GM15510 (cell line): ENCODE results near the gene NKG7.

Source experiments
- POLR2A ChIP-seq: IDR thresholded peaks from 3 replicates; pipeline ENCODE4 v1.6.1; 2011; ENCODE audit warnings: borderline replicate concordance; ENCODE audit not compliant: insufficient read length; ENCODE audit errors: extremely low read depth

Gene NKG7

GRCh38 chr19:51368366-51369282, 3.8 kb downstream of the NKG7 start, which contains the start of gene CLDND2:
Gene CLDND2, minus strand, starts transcription at chr19:51369003. Its CDS starts 426 bp downstream, at chr19:51368577.
- no peak for TF ChIP-seq POLR2A

DNA sequence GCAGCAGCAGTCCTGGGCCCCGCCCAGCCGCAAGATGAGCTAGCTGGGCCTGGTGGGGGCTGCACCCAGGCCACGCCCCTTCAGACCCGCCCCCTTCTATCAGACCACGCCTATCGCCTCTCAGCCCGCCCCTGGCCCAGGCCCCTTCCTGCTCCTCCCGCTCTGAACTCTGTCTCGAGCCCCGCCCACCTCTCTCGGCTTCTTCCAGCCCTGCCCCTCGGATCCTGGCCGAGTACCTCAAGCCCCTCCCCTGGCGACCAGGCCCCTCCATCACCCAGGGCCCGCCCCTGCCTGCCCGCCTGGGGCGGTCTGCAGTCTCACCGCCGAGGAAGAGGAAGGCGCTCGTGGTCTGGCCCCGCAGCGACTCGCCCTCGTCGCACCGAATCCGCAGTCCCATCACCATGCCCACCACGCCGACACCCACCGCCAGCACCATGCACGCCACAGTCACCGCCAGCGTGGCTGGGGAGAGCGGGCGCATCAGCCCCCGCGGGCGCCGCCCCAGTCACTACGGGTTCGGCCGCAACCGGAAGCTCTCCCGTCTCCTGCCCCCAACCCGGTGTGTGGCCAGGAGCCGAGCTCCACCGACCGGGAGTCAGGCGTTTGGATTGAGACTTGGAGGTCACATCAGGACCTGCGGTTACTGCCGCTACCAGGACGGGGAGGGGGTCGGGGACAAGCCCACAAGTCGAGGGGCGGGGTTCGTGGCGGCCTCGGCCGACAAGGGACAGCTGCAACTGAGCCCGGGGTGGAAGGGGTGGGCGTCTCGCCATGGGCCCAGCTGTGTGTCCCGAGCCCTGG, 4.7 kb downstream of the NKG7 start:
- peak; percentile 76 for TF ChIP-seq POLR2A

- no peak for TF ChIP-seq POLR2A
These were observed 5.2 kb downstream of the NKG7 start for GRCh38 chr19:51367255-51367564.

- peak; percentile 72 for TF ChIP-seq POLR2A
These were observed 5.8 kb downstream of the NKG7 start for GRCh38 chr19:51366389-51367254.

- peak; percentile 62 for TF ChIP-seq POLR2A
These were observed 6.5 kb downstream of the NKG7 start, which contains the start of gene ETFB for GRCh38 chr19:51365965-51366388. Gene ETFB, minus strand, starts transcription at chr19:51366388. Its CDS starts 62 bp downstream, at chr19:51366326.

DNA sequence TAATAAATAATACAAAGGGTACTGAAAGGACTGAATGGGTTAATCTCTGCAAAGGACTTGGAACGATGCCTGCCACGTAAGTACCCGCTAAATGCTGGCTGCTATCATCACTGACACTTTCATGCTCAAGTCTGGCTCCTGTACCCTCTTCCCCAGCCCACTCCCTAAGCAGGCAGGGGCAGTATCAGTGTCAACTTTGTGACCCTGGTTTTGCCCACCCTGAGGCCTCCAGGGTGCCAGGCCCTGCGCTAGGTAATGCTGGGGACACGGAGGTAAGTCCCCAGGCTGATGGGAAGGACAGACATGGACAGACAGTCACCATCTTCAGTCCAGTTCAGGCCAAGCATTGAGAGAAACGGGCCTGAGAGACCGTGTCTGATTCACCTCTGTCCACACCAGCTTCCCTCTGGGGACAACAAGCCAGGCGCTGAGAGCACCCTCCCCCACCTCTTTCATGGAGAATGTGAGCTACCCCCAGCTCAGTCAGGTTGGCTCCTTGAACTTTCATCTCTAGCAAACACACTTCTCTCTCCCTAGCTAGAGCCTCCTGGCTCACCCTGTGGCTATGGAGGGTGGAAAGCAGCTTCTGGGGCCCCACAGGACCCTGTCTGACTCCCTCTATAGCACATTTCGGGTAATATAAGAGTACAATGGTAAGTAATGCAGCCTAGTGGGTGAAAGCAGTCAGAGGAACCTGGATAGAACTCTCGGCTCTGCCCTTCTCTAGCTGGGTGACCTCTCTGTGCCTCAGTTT, 7.1 kb downstream of the NKG7 start:
- TF ChIP-seq POLR2A = no peak

DNA sequence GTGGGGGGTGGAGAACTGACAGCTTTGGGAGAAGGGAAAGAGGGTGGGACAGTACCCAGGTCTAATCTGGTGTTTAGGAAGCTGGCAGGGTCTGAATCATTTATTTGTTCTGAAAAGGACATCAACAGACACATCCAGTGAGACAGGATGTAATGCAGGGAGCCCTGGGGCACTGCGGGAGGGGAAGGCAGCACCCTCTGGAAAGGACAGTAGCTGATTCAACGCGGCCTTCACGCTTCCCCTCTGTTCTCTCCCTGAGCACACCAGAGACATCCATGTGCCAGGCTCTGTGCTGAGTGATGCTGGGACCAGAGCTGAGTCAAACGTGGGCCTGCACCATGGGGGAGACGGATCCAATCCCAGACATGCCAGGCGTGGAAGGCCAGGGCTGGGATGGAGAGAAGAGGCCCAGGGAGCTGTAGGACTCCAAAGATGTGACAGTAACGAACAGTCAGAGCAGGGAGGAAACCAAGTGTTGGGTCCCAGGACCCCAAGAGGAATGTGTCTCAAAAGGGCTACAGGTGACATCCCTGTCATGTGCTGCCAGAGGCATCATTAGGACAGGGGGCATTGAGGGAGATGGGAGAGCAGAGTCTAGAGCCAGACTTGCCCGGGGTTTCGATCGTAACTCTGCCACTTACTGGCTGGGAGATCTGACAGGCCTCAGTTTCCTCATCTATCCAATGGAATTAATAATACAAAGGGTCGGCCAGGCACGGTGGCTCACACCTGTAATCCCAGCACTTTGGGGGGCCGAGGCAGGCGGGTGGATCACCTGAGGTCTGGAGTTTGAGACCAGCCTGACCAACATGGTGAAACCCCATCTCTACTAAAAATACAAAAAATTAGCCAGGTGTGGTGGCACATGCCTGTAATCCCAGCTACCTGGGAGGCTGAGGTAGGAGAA, 8.0 kb downstream of the NKG7 start:
- TF ChIP-seq POLR2A = no peak

DNA sequence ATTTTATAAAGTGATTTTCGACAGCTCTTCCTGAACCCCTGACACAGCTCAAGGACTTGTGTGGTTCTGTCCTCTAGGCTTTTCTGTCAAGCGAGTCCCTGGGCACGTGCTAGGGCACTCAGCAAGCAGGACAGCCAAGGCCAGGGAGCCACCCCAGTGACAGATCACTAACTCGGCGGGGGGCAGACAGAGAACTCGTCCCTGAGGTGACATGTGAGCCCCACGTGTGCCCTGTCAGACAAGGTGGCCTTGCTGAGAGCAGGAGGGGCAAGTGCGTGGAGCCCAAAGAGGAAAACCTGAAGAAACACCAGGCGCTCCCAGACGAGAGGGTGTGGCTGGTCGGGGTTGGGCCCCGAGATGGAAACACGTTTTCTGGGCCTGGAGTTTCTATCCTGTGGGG, 11.2 kb downstream of the NKG7 start:
- no peak for TF ChIP-seq POLR2A

GRCh38 chr19:51359294-51359693, 13.2 kb downstream of the NKG7 start:
- TF ChIP-seq POLR2A = no peak

DNA sequence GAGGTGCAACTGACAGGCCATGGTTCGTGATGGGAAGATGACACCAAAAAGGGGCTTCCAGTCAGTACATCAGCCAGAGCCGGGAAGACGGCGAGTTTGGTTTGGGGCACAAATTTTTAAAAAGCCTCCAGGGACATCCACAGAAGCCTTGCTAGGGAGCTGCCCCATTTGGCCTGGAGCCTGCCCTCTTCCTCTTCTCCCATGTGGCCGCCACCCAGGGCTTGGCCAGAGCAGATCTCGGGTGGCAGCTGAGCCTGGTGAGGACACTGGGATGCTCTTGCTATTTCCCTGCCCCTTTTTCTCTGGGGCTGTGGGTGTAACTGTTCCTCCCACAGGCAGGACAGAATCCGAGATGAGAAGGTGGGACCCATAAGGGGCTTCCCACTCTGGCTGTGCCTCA, 14.5 kb downstream of the NKG7 start:
- no peak for TF ChIP-seq POLR2A

DNA sequence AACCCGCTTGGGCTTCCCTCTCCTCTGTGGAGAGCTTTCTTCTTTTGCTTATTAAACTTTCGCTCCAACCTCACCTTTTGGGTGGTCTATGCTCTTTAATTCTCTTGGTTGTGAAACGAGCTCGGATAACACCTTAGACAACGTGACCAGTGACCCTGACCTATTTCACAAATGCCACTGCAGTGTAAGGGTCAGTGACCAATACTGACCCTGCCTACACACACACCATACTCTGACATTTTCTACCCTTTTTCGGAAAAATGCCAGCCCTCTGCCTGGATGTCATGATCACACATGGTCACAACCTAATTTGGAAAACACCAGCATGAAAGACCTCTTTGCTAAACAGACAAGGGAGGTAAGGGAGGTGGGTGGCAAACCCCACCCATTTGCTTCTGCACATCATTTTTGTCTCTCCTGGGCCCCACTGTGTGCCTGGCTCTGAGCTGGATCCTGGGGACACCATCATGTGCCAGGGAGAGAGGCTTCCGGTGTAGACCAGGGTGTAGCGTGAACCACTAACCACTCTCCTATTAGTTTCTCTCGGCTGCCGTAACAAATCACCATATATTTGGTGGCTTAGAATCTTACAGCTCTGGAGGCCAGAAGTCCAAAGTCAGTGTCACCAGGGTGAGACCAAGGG, 16.2 kb downstream of the NKG7 start:
- TF ChIP-seq POLR2A = no peak

- no peak for TF ChIP-seq POLR2A
These were observed 17.7 kb downstream of the NKG7 start for GRCh38 chr19:51354742-51355148.

- no peak for TF ChIP-seq POLR2A
These were observed 18.2 kb downstream of the NKG7 start for GRCh38 chr19:51354103-51354741.
